ENCODE results near the gene ANXA11.
"Not testable (repeated sequence)": the region's sequence is repeated elsewhere in the genome, so short reads cannot be mapped to it uniquely, and the experiment has no call there.

The ANXA11 gene

GRCh38 chr10:80207768-80208370, 2.5 kb upstream of the ANXA11 start:
- no peak for DNase-seq

- DNase-seq: no peak
Measured at GRCh38 chr10:80206277-80206655, 929 bp upstream of the ANXA11 start.

GRCh38 chr10:80204677-80205476, 460 bp downstream of the ANXA11 start:
- peak; percentile 34 for DNase-seq

- DNase-seq: peak; percentile 48
Measured at GRCh38 chr10:80203835-80204676, 1.3 kb downstream of the ANXA11 start.

GRCh38 chr10:80202934-80203834, 2.2 kb downstream of the ANXA11 start:
- DNase-seq: peak; percentile 91

- DNase-seq: not testable (repeated sequence)
Measured at GRCh38 chr10:80202530-80202929, 2.8 kb downstream of the ANXA11 start.

GRCh38 chr10:80201608-80202141, 3.7 kb downstream of the ANXA11 start:
- DNase-seq: no peak

GRCh38 chr10:80200687-80201086, 4.7 kb downstream of the ANXA11 start:
- DNase-seq: no peak

GRCh38 chr10:80200259-80200658, 5.1 kb downstream of the ANXA11 start:
- no peak for DNase-seq

GRCh38 chr10:80199828-80200227, 5.5 kb downstream of the ANXA11 start:
- DNase-seq: peak; percentile 84

- DNase-seq: no peak
Measured at GRCh38 chr10:80197972-80198916, 7.1 kb downstream of the ANXA11 start.

GRCh38 chr10:80196950-80197315, 8.4 kb downstream of the ANXA11 start:
- no peak for DNase-seq

GRCh38 chr10:80196270-80196949, 8.9 kb downstream of the ANXA11 start:
- peak; percentile 58 for DNase-seq

GRCh38 chr10:80195046-80195574, 10.2 kb downstream of the ANXA11 start:
- DNase-seq: no peak

GRCh38 chr10:80194373-80195045, 10.8 kb downstream of the ANXA11 start:
- no peak for DNase-seq

- no peak for DNase-seq
Measured at GRCh38 chr10:80192553-80192952, 12.8 kb downstream of the ANXA11 start.

- DNase-seq: no peak
Measured at GRCh38 chr10:80191589-80192270, 13.6 kb downstream of the ANXA11 start.

- DNase-seq: no peak
Measured at GRCh38 chr10:80188713-80189112, 16.6 kb downstream of the ANXA11 start.
